ENCODE measurements around the gene ACP4.
"Not testable (repeated sequence)": the region's sequence is repeated elsewhere in the genome, so short reads cannot be mapped to it uniquely, and the experiment has no call there.

ACP4 gene

DNA sequence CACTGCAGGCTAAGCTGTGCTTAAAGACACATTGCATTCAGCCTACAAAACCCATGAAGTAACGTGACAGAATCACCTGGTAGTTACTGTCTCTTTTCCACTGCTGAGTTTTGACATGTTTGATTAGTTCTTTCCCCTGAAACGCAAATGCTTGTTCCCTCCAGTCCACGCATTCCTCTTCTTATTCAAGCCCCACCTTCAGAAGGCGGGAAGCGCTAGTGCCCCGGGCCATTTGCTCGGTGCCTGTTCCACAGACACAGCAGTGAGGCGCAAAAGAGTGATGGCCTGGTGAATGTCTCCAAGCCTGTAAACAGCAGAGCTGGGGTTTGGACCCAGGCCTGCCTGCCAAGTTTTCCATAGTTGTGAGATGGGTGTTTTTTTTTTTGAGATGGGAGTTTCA, 10.9 kb downstream of the ACP4 start:
- DNase-seq: no peak
- H3K9me3 ChIP-seq (ENCODE audit: severe bottlenecking): no peaks in the 10 kb centered on the region
- peaks cover 75% of the 10 kb centered on the region for H3K36me3 ChIP-seq
- H3K4me3 ChIP-seq (ENCODE audit: low read depth, low read length): no peak overlapping the region
- H3K27me3 ChIP-seq (ENCODE audit: insufficient read depth, low read depth, severe bottlenecking): no peaks in the 10 kb centered on the region
- no peak overlapping the region for H3K27ac ChIP-seq
- no peak for TF ChIP-seq CTCF (IDR thresholded peaks at IDR 0.05; ENCODE audit: low read depth, low read length)

DNA sequence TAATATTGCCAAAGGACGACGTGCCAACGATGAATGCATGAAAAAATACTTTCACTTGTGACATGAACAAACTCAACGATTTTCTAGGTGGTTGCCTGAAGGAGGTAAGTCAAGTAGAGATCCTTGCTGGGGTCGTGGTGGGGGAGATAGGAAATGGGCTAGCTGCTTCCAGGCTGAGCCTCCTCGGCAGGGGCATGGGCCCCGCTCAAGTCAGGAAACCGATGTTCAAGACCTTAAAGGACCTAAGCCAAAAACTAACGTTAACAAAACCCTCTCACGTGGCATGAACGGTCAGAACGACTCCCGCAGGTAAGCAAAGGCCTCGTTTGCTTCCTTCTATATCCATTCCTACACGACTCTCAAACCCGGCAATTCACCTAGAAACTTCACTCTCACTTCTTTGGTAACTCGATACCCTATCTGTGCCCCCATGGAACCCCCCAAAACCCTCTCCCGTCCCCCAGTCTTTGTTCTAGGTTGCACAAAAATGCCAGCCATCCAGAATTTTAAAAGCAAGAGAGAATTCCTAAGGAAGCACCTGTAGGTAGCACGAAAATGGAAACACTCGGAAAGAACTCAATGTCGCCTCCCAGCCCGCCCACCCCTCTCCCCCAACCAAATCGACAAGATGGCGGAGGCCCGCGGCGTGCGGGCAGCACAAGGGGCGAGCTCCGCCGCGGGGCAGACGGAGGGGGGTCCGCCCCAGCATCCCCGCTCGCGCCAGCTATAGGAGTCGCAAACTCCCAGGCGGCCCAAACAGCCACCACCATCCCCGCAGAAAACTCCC, 13.6 kb downstream of the ACP4 start:
- peak; percentile 30 for DNase-seq
- Histone ChIP-seq H3K27me3 (ENCODE audit: insufficient read depth, low read depth, severe bottlenecking) (no peaks in the 10 kb centered on the region), H3K9me3 (ENCODE audit: severe bottlenecking) (no peaks in the 10 kb centered on the region), H3K27ac (peak overlapping the region; percentile 100), H3K36me3 (peaks cover 48% of the 10 kb centered on the region), H3K4me3 (ENCODE audit: low read depth, low read length) (peak overlapping the region; percentile 98)
- TF ChIP-seq CTCF (IDR thresholded peaks at IDR 0.05; ENCODE audit: low read depth, low read length): no peak

DNA sequence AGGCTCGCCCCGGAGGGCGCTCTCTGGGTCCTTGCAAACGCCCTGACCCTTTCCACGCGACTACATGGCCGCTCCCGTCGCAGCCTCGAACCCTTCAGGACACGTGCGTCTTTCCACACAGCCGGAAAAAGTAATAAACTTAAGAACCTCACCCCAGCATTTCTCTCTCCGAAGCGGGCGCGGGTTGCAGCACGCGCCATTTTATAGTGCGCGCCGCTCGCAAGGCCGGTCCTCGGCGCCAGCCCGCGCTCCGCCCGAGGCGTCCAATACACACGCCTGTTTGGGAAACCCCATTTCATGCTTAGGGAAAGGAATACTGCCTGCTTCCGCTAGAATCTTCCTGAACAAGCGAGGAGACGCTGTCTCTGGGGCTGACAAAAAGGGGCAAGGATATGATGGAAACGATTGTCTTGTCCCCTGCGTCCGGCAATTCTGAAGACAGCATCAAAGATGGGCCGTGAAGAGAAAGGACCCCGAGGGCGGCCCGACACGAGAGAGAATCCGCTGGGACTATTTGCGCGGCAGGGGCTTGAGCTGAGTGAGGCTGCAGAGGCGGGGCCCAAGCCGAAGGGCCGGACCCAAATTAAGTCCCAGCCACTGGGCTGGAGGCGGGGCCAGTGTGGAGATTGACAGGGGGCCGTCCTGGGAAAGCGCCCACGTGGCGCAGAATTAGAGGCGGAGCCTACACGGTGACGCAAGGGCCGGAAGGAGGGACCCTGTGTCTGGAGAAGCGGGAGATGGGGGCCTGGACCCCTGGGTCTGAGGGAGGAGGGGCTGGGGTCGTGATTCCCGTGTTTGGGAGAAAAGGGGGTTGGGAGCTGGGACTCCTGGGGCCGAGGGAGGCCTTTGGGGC, 14.4 kb downstream of the ACP4 start:
- Histone ChIP-seq H3K4me3 (ENCODE audit: low read depth, low read length) (peak overlapping the region; percentile 98), H3K27me3 (ENCODE audit: insufficient read depth, low read depth, severe bottlenecking) (no peaks in the 10 kb centered on the region), H3K9me3 (ENCODE audit: severe bottlenecking) (no peaks in the 10 kb centered on the region), H3K36me3 (peaks cover 40% of the 10 kb centered on the region), H3K27ac (peak overlapping the region; percentile 100)
- peak; percentile 98 for DNase-seq
- TF ChIP-seq CTCF (IDR thresholded peaks at IDR 0.05; ENCODE audit: low read depth, low read length): no peak

DNA sequence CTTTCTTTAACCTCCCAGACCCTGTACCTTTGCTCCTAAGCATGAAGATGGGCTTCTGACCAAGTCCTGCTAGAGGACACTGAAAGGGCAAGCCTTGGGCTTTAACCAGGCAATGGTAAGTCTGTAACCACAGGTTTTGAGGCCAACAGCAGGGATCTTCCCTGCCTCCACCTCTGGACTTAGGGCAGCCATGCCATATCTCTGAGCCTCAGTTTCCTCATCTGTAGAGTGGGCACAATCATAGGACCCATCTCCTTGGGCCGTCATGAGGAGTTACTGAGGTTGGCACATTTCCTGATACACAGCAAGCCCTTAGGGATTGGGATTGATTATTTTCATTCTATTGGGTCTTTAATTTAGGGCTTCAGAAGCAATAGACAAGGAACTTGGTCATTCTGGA, 18.6 kb downstream of the ACP4 start:
- no peak for DNase-seq
- no peak for TF ChIP-seq CTCF (IDR thresholded peaks at IDR 0.05; ENCODE audit: low read depth, low read length)
- no peak overlapping the region for H3K27ac ChIP-seq
- no peak overlapping the region for H3K4me3 ChIP-seq (ENCODE audit: low read depth, low read length)
- no peaks in the 10 kb centered on the region for H3K9me3 ChIP-seq (ENCODE audit: severe bottlenecking)
- H3K36me3 ChIP-seq: peaks cover under 1% of the 10 kb centered on the region; the same call in 1 of the 2 replicates
- H3K27me3 ChIP-seq (ENCODE audit: insufficient read depth, low read depth, severe bottlenecking): peaks cover 4% of the 10 kb centered on the region

DNA sequence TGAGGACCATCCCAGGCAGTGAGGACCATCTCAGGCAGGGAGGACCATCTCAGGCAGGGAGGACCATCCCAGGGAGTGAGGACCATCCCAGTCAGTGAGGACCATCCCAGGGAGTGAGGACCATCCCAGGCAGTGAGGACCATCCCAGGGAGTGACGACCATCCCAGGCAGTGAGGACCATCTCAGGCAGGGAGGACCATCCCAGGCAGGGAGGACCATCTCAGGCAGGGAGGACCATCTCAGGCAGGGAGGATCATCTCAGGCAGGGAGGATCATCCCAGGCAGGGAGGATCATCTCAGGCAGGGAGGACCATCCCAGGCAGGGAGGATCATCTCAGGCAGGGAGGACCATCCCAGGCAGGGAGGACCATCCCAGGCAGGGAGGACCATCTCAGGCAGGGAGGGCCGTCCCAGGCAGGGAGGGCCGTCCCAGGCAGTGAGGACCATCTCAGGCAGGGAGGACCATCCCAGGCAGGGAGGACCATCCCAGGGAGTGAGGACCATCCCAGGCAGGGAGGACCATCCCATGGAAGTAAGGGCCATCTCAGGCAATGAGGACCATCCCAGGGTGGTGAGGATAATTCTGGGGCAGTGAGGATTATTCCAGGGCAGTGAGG, 21.5 kb downstream of the ACP4 start:
- not testable (repeated sequence) for H3K4me3 ChIP-seq (ENCODE audit: low read depth, low read length); H3K36me3 ChIP-seq; H3K27ac ChIP-seq; H3K27me3 ChIP-seq (ENCODE audit: insufficient read depth, low read depth, severe bottlenecking); H3K9me3 ChIP-seq (ENCODE audit: severe bottlenecking); DNase-seq

DNA sequence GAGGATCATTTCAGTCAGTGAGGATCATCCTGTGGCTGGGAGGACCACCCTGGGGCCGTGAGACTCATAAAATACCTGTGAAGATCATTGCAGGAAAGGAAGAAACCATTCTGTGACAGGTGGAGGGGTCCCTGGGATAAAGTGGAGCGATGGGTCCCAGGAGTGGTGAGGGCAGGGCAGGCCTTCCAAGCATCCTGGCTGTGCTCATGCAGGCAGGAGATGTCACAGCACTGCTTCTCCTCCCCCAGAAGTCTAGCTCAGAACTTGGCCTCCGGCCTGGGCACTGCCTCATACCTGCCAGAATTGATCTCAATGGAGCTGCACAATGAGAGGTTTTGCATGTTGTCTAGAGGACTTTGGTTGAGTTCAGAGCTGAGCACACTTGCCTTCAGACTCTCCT, 22.3 kb downstream of the ACP4 start:
- peaks cover 4% of the 10 kb centered on the region for H3K27me3 ChIP-seq (ENCODE audit: insufficient read depth, low read depth, severe bottlenecking)
- no peak for DNase-seq
- H3K27ac ChIP-seq: no peak overlapping the region
- H3K4me3 ChIP-seq (ENCODE audit: low read depth, low read length): no peak overlapping the region
- H3K36me3 ChIP-seq: no peaks in the 10 kb centered on the region
- H3K9me3 ChIP-seq (ENCODE audit: severe bottlenecking): peaks cover 8% of the 10 kb centered on the region
- TF ChIP-seq CTCF (IDR thresholded peaks at IDR 0.05; ENCODE audit: low read depth, low read length): no peak
